Stimulated activated CD4-positive, alpha-beta T cell treated with anti-CD3 and anti-CD28 coated beads, Interleukin-2, amount 100 ng/mL, for 4 hours (primary cell): ENCODE measurements around the gene CDH4.
"Not testable (repeated sequence)": the region's sequence is repeated elsewhere in the genome, so short reads cannot be mapped to it uniquely, and the experiment has no call there.

Experiments
- DNase-seq: peaks from one replicate; pipeline ENCODE4 v3.0.0-alpha.2; 2020; ENCODE audit warnings: low read depth

Gene CDH4

DNA sequence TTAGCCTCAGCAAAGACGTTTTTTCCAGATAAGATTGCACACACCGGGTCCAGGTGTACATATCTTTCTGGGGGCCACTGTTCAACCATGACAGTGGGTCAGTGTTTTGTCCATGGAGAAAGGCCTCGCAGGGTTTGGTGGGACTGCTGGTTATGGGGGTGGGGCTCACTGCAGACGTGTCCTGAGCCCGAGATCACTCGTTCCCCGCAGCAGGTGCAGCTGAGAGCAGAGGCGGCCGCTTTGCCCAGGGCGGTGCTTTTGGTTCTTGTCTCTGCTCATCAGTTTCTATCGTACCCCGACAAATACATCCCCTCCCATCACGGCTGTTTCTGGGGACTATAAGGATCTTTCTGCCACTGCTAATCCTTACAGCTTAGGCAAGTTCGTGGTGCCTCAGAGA lies 166.9 kb downstream of the CDH4 start:
- DNase-seq, result no peak

DNA sequence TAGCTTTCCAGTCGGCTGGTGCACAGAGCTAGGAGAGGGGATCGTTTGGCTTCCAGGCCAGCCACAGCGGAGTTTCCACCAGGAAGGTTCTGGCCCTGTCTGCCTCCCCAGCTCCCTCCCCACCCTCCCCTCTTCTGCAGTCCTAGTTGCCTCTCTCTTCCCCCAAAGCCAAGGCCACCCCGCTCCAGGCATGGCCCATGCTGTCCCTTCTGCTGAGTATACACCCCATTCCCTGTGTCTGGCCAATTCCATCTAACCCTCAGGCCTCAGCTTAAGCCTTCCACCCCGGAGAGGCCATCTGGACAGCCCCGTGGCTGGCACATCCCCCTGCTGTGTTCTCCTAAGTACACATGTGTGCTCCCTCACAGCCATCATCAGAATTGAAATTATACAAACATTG lies 167.4 kb downstream of the CDH4 start:
- no peak for DNase-seq

DNA sequence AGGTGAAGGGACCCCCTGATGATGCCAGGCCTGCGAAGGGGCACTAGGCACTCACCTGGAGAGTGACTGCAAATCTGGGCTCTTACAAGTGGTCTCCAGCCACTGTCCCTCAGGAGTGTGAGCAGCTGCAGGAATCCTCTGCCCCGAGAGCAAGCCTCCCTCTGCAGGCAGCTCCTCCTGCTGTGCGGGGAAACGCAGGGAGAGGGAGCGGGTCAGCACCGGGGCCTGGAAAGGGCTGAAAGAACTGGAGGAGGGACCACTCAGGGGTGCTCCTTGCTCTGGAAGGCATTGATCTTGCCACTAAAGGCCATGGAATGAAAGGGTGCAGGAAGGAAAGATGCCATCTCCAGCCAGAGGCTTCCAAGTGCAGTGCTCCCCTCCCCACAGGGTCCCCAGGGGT lies 168.0 kb downstream of the CDH4 start:
- DNase-seq, result no peak

DNA sequence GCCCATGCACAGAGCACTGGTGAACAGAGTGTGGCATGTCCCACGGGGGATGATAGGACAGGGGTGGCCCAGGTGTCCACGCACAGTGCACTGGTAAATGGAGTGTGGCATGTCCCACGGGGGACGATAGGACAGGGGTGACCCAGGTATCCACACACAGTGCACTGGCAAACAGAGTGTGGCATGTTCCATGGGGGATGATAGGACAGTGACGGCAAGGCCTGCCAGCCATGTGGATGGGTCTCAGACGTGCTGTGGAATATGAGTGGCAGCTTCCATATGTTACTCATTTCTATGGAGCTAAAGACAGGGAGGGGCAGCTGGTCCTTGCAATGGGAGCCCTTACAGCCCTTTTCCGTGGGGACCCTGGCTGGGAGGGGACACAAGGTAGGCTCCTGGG lies 168.7 kb downstream of the CDH4 start:
- no peak for DNase-seq

DNA sequence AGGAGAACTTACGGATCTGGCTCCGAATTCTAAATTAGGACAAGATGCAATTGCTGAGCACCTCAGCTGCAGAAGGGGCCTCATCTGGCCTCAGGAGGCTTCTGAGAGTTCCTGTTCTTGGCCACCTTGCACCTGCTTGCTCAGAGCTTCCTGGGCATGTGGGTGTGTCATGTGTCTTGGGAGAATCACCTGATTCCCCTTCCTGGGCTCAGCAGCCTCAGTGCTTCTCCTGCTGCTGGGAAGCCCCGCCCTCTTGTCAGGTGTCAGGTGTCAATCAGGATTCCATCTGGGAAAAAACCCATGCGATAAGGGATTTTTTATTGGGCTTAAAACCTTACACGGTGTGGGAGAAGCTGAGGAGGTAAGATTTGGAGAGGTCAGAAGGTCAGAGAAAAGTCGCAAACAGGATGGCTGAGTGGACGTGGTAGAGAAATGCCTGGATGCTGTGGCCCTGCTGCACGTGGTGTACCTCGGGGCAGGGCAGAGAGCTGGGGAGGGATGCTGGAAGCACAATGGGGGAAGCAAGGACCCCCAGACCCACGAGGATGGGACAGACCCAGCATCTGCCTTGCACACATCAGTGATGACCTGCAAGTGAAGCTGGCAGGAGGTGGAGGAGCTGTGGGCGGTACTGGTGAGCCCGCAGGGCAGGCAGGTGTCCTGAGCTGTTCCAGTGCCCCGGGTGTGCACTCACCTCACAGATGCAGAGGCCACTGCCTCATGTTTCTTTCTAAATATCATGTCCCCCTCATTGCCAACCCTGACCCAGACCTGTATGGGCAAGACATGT lies 170.8 kb downstream of the CDH4 start:
- DNase-seq, result no peak

DNA sequence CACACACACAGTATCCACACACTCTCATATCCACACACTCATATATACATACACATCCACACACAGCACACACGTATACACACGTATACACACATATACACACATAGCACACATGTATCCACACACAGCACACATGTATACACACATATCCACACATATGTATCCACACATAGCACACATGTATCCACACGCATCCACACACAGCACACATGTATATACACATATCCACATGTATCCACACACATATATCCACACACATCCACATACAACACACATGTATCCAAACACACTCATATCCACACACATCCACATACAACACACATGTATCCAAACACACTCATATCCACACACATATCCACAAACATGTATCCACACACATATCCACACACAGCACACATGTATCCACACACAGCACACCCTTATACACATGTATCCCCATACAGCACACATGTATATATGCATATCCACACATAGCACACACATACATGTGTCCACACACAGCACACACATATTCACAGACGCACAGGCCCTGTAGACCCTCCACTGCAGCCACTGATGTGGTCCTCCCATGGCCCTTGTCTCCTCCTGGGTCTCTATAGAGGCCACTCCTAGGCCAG lies 172.1 kb downstream of the CDH4 start:
- no peak for DNase-seq

DNA sequence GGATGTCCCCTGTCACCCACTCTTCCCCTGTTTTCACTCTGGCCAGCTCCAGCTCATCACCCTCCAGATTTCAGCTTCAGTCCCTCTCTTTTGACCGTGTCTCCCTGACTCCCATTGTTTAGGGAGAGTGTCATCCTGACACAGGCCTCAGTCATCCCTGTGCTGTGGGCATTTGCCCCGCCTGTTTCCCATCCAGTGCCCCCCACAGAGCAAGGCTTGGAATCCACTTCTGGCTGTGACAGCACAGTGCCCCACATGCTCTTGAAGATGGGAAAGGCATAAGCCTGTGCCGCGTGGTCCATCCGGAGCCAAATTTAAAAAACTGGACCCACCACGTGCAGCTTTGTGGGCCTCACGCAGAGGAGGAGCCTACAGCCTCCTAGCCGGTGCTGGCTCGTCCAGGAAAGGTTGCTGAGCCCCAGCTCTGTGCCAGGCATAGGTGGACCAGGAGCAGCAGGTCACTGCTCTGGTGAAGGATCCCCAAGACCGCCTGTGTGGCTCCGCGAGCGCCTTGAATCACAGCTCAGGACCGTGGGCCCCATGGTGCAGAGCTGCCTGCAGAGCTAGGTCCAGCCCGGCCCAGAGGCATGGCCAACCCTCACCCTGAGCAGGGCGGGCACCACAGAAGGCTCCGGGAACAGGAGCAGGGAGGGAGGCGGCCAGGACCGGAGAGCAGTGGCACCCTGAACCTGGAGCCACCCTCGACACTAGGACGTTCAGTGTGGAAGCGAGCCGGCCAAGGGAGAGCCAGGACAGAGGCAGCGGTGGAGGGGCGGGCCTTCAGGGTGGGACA lies 172.8 kb downstream of the CDH4 start:
- DNase-seq, result no peak

DNA sequence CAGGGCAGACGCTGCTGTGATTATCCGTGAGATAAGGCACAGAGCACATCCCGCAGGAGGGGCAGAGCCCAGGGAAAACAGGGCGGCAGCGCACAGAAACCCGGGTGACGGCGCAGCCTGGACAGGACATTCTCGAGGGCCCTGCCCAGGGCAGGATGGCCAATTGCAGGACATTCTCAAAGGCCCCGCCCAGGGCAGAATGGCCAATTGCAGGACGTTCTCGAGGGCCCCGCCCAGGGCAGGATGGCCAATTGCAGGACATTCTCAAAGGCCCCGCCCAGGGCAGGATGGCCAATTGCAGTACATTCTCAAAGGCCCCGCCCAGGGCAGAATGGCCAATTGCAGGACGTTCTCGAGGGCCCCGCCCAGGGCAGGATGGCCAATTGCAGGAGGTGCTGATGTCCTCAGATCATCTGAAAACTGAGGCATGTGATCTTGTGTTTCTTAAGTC lies 173.5 kb downstream of the CDH4 start:
- DNase-seq, result not testable (repeated sequence)

DNA sequence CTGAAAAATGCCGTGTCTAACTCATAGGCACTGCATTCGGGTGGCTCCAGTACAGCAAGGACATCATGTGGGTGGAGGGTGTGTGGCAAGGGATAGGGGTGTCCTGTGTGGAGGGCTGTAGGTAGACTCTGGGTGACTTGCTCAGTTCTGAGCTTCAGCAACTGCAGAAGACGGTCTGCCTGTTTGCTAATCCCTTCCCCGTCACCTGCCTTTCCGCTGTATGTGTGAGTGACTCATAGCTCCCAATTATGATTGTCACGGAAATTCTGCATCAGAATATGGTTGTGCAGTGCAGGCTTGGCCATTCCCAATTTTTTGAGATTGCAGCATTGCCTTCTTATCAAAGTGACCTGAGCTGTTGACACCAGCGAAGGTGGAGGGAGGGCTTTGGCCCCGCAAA lies 174.3 kb downstream of the CDH4 start:
- no peak for DNase-seq

DNA sequence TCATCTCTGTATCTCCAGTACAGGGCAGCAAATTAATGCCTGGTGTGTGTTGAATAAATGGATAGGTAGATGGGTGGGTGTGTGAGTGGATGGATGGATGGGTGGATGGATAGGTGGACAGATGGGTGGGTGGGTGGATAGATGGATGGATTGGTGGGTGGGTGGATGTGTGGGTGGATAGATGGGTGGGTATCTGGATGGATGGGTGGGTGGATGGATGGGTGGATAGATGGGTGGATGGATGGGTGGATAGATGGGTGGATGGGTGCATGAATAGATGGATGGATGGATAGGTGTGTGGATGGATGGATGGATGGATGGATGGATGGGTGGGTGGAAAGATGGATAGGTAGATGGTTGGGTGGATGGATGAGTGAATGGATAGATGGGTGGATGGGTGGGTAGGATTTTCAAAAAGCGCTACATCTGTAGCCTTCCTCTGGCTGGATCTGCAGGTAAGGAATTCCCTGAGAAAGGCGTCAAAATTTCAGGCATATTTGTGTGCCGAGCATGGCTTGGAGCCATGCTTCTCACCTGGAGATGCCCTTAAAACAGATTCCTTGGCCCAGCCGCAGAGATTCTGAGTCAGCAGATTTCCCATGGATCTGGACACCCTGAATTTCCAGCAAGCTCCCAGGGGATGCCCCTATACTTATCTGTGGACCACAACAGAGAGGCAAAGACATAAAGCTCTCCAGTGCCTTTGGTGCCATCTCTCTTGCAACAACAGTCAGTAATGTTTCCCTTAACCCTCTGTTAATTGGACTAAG lies 177.6 kb downstream of the CDH4 start:
- no peak for DNase-seq

DNA sequence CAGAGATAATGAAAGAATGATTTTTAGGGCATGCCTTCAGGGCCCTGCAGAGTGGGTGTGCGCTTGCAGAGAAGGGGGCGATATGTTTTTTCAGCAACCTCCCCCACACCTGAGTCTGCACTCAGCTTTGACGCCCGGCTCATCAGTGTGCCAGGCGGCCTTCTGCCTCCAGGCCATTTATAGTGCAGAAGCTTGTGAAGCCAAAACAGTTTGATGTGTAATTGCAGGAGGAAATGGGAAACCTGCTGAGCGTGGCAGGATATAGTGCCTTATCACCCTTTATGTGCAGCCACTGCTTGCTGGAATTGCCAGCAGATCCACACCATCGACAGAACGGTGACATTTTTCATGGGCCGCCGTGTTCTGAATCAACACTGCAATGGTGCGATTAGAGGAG lies 178.2 kb downstream of the CDH4 start:
- no peak for DNase-seq

DNA sequence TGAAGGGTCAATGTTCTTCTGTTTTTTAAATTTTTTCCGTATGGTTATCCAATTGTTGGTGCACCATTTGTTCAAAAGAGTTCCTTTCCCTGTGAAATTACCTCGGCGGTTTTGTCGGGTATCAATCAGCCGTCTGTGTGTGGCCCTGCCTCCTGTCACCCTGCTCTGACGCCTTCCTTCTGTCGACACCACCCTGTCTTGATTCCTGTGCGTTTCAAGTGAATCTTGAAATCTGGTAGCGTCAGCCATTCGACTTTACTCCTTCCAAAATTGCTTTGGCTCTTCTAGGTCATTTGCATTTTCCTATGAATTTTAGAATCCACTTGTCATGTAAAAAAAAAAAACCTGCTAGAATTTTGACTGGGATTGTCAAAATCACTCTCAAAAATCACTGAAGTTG lies 181.1 kb downstream of the CDH4 start:
- no peak for DNase-seq

DNA sequence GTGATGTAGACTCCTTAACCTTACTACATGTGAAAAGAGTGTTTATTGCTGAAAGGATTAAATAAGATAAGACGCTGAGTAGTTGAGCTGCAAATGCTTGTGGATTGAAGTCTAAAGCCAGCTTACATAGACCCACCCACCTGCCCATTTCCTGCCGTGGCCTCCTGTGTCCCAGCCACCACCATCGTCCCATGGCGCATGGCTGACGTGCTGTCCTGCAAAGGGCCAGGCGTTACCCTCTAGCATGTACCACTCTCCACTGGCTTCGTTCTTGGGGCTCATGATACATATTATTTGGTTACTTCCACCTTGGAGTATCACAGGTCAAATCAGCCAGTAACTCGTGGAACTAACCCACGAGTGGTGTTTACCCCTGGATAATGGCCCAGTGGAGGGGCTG lies 181.8 kb downstream of the CDH4 start:
- no peak for DNase-seq

DNA sequence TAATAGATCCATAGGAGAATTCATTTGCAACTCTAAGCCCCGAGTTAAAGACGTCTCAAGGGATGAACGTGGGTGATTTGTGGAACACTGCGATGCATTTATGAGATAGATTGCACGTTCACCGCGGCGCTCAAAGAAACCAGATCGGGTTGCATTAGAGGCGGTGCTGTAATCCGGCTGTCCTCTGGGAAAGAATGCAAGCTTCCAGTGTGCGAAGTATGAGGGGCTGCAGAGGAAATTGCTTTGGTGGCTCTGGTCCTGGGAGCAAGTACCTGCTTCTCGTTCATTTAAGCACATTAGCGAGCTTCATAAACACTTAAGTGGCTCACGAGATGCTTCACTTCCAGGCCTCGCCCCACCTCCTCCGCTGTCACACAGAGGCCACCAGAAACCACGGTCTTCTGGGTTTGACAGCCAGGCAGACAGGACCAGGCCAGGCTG lies 182.3 kb downstream of the CDH4 start:
- no peak for DNase-seq

DNA sequence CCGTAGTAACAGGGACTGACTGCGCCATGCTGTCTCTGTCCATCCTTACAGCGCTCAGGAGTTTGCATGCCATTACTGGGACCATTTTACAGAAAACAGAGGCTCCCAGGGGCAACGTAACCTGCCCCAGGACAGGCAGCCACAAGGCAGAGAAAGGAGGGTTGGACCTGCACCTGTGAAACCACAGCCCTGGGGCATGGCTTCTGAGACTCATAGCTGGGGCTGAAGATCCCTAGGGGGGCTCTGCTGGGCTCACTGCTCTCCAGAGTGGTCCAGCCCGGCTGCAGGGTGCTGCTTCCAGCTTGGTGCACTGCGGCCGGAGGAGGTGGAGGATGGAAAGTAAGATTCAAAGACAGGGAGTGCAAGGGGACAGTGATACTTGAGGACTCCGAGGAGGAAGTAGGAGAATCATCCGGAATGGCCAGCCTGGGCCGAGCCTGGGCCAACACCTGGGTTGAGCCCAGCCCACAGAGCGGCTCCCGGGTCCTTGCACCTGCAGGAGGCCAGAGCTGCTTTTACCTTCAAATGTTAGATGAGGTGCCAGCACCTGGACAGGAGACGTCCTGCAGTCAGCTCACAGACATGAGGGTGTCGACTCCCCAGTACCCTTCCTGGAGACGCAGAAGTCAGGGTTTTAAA lies 183.2 kb downstream of the CDH4 start:
- DNase-seq, result no peak

DNA sequence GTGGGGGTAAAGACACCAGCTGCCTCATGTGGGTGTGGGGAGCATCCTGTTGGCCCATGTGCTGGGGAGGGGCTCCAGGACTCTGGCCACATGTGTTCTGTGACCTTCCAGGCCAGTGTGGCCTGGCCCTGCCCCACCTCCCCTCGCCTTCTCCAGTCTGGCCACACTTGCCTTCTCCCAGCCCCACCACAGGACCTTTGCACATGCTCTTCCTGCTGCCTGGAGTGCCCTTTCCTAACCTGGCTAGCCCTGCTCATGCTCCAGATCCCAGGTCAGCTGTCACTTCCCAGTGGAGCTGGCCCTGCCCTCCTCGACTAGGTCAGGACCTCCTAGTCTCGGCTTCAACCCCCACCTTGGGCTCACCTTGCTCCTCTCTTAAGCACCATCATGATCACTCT lies 183.8 kb downstream of the CDH4 start:
- no peak for DNase-seq

DNA sequence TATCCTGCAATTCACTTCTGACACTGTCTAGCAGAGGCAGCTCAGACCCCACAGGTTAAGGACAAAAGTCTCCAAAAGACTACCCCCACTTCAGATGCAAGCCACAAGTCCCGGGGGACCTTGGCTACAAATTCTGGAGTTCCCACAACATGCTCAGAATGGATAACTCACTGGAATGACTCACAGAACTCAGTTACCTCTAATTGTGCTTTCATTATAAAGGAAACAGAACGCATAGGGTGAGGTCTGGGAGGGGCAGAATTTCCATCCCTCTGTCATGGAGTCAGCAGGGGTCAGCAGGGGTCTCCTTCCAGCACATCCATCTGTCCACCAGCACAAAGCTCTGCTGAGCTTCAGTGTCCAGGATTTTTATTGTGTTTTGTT lies 184.2 kb downstream of the CDH4 start:
- no peak for DNase-seq

DNA sequence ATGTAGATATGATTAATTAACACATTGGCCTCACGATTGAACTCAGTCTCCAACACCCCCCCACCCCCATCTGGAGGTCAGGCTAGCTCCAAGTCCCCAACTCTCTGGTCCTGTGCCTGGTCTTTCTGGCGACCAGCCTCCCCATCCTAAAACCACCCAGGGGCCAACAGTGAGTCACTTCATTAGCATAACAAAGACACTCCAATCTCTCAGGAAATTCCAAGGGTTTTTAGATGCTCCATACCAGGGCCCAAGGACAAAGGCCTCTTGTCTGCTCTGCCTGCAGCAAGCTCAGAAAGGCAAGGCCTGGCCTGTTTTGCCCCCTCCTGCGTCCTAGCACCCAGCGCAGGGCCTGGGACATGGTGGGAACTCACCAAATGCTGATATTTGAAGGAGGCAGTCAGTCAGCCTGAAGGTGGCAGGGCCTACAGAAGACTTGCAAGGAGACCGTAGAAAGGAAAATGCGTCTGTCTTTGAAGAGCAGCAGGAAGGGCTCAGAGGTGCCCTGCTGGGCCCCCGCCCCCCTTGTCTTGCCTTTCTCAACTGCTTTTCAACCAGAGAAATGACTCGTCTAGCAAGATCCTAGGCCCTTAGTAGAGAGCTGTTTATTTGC lies 184.7 kb downstream of the CDH4 start:
- no peak for DNase-seq

DNA sequence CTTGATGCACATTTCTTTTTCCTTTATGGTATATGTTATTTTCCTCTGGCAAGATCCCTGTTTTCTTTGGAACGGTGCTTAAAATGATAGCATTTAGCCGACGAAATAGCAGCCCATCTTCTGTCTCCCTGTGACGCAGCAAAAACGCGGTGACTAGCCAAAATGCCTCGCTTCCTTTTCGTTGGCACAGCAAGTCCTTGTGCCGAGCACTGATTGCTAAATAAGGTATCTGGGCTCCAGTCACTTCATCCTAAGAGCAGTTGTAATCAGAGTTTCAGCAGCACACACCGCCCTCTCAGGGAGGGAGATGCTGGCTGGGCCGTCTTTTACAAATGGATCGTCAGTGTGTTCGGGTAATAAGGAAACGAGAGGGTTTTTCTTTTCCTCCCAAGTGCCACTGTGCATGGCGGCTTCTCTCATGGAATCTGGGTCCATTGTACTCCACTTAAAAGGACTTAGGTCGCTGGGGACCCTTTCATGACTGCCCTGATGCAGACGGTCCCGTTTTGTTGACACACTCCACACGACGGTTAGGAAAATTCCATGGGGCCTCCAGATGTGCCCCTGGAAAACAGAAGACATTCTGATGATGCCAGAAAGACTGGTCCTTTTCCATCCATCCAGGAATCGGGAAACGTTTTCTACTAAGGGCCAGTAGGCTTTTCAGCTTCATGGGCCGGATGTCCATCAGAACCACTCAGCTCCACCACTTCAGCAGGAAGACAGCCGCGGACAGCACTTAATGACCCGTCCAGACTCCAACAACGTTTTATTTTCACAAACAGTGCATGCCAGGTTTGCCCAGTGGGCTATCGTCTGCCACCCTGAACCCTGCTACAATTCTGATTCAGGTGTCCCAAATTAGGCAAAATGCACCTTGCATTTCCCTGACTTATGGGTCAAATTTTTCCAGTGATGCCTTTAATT lies 185.5 kb downstream of the CDH4 start:
- DNase-seq, result no peak

DNA sequence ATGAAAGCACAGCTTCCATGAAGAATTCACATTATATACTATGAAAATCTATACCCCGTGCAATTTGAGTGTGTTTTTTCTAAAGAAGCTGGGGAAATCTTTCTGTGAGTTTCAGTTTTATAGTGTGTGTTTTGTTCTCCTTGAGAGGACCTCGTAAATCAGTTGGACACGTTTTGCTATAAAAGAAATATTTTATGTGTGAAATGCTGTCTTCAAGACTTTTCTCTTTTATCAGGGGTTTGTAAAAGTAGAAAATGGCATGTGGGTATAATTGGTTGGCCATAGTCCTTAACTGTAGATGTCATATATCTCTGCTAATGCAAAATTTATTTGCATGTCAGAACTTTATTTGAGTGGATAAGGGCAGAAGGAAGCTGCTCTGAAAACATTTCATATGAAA lies 186.2 kb downstream of the CDH4 start:
- no peak for DNase-seq
